Ramos (cell line): Measurements from ENCODE around the gene RNF8.
"Not testable (repeated sequence)": the region's sequence is repeated elsewhere in the genome, so short reads cannot be mapped to it uniquely, and the experiment has no call there.

ENCODE experiments used
- in situ Hi-C: fragments of 300-500 bp; cut with MboI; formaldehyde crosslinking; loops from one replicate; pipeline ENCODE4 v1.14.3; 2022; ENCODE audit warnings: low sequenced_read_pairs; ENCODE audit not compliant: unreplicated experiment

The RNF8 gene

DNA sequence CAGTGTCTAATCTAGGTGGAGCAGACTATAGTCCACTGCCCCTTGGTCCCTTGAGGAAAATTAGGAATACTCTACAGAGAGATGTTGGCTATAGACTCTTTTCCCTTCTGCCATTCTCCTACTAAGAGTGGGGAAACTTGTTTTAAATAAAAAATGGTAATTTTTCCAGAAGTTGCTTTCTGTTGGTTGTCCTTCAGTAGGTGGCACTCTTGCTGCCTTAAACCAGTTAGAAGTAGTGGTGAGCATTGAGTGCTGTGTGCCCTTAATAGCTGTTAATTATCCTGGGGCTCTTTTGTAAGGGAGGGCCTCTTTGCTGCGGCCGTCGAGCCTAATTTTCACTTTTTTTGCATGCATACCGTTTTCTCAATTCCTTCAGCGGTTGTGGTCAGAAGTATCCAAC, 82.0 kb downstream of the RNF8 start:
- in situ Hi-C loops = no loop called here

DNA sequence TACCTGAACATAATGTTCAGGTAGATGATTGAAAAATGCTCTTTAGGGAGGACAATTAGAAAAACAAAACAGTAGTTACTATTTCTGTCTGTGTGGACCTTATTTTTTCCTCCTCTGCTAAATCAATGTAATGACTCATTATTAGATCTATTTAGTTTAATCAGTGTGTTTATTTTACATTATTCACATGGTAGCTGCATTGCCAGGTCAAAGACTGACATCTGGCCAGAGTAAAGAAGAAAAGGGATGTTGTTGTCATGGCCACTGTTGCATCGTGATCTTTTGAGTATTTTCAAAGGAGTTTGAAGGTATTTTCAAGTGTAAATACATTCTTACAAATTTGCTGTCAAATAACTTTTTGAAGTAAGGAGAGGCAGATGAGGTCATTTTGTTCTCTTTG, 85.1 kb downstream of the RNF8 start:
- in situ Hi-C loops = no loop called here

DNA sequence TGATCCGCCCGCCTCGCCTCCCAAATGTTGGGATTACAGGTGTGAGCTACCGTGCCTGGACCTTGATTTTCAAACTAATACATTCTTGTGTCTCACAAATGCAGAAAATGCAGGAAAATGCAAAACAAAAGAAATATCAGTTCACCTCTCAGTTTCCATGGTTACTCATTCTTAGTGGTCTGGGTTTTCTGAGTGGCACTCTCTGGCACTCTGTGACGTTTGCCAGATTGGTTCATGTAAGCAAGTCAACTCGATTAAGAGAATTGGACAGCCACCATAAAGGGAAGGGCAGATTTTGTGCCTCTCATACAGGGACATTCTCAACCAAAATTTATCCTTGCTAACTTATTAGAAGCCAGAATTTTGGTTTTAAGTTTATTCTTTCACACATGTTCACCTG, 87.9 kb downstream of the RNF8 start:
- in situ Hi-C loops = no loop called here

DNA sequence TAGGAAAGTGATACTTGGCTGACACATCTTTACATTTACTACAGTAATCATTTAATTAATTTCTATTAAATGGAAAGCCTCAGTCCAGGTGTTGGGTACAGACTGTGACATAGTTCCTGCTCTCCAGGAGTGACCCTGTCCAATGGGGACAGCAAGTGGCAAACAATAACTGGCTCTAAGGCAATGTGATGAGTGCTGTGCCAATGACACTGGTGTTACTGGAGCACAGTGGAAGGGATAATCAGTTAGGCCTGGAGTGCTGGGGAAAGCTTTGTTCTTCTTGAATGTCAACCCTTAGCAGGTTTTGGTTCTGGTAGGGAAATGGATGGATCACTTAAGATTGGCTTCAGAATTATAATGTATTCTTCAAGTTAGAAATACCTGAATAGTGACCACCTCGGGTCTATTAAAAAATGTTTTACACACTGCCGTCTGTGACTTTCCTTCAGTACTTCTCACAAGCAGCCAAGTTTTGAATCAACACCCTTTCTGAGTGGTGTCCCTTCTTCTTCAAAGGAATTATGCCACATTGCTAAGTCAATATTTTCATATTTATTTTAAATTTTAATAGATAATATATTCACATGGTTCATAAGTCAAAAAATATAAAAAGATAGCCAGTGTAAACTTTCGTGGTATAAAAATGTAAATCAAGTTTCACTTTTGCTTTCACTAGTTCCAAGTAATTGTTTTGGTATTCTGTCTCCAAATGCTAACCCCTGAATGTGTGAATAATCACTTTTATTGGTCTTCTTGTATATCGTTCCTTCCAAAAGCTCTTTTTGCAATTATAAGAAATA, 88.8 kb downstream of the RNF8 start:
- in situ Hi-C loops = no loop called here

DNA sequence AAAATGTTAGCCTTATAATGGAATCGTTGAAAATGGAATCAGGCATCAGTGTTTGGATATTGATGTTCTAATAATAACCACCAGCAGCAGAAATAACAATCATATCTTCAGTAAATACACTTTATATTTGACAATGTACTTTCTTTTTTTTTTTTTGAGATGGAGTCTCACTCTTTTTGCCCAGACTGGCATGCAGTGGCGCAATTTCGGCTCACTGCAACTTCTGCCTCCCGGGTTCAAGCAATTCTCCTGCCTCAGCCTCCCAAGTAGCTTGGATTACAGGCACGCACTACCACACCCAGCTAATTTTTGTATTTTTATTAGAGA, 89.4 kb downstream of the RNF8 start:
- in situ Hi-C loops = not testable (repeated sequence)
